HG03066 (cell line): ENCODE results near the gene FCN3.

Source experiments
- ATAC-seq: cut with Tn5 transposase; IDR thresholded peaks from one replicate; pipeline ENCODE4 v1.9.1; 2021; ENCODE audit warnings: low read depth; ENCODE audit not compliant: unreplicated experiment

The FCN3 gene

GRCh38 chr1:27361044-27361402 lies 13.6 kb downstream of the FCN3 start:
- no peak for ATAC-seq

DNA sequence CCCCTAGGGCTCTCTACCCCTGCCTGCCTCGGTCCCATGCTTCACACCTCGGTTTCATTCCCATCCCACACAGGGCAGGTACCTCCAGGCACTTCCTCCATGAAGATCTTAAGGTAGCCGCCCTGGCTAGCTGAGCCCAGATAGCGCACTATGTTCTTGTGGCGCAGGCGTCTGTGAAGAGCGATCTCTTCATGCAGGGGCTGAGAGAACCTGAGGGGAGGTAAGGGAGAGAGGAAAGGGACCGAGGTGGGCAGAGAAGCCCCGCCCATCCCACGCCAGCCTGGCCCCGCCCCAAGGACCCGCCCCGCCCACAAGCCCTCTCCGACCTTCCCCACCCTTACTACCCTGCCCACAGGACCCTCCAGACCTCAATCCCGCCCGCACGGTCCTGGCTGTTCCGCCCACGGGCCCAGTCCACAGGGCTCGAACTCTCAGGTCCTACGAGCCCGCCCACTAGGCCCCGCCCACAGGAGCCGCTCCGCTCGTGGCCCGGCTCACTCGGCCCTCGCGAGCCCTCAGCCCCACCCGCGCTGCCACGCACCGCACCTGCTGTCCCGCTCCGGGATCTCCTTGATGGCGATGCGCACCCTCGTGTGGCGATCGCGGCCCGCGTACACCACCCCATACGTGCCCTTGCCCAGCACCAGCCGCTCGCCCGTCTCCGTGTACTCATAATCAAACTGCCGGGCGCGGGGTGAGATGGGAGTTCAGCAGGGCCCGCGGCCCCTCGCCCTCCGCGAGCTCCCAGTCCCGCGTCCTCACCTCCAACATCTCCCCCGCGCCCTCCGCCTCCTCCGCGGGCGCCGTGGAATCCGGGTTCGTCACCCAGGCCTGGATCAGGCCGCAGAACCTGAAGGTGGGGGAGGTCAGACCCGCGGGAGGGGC lies 14.2 kb downstream of the FCN3 start:
- no peak for ATAC-seq

DNA sequence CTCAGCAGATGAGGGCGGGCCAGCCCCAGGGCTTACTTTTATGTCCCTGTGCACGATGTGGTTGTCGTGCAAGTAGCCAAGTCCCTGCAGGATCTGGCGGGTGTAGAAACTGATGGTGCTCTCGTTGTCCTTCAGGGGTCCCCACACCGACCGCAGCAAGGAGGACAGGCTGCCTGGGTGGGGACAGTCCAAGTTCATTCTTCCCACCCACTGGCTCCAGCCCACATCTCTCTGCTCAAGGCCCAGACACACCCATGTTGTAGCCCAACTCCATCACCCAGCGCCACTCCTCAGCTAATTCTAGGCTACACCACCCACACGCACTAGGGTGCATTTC lies 14.8 kb downstream of the FCN3 start:
- no peak for ATAC-seq

DNA sequence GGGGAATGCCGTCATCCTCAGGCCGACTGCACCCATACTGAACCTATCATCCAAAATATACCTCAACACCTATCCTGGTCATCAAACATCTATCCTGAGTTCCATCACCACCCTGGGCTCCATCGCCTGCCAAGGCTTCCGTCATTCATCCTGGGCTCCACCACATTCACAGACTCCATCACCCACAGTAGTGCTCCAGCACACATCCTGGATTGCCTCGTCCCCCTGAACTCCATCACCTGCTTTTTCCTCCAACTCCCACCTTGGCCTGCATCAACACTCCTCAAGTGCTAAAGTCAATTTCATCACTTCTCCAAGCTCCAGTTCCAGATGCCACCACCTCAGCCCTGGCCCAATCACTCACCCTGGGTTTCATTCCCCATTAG lies 15.7 kb downstream of the FCN3 start:
- ATAC-seq, result no peak

- ATAC-seq, result no peak
Measured at GRCh38 chr1:27358038-27358927, 16.3 kb downstream of the FCN3 start.

- ATAC-seq, result no peak
Measured at GRCh38 chr1:27357281-27358037, 17.2 kb downstream of the FCN3 start.

DNA sequence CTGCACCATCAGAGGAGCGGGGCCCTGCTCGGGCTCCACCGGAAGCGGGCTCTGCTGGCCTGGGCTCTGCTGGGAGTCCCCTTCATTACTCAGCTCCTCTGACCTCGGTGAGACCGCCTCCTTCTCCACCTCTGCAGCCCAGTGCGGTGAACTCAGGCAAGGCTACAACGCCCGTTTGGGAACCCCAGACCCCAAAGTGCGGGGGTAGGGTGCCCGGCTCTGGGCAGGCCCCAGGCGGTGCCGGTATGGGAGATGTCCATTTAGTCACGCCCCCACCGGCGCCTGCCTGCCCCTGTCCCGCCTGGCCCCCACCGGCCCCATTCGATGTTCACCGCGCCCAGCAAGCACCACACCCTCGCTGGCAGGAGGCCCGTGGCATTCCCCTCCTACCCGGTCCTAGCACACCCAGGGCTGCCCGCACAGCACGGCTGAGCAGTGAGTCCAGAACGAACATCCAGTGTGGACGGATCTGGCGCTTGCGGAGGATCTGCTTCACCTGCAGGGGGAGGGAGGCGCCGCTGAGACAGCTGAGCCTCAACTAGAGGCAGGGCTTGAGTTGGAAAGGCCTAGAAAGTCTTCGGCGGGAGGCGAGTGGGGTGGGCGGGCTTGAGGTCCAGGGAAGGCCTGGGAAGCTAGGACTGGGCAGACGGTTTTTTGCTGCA lies 17.9 kb downstream of the FCN3 start:
- ATAC-seq, result no peak

DNA sequence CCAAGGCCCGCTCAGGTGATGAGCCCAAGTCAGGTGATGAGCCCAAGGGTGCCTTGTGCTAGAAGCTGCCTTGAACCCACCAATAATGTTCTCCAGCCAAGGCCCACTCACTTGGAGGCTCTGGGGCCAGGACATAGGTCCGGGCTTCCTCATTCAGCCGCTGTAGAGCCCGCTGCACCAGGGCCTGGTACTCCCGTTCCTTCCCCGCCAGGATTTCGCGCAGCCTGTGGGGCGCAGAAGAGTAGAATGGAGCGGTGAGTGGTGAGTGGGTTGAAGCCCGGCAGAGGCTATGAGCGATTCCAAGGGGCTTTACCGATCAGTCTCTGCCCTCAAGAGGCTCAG lies 18.4 kb downstream of the FCN3 start:
- no peak for ATAC-seq

- no peak for ATAC-seq
Measured at GRCh38 chr1:27355683-27356082, 18.9 kb downstream of the FCN3 start.

DNA sequence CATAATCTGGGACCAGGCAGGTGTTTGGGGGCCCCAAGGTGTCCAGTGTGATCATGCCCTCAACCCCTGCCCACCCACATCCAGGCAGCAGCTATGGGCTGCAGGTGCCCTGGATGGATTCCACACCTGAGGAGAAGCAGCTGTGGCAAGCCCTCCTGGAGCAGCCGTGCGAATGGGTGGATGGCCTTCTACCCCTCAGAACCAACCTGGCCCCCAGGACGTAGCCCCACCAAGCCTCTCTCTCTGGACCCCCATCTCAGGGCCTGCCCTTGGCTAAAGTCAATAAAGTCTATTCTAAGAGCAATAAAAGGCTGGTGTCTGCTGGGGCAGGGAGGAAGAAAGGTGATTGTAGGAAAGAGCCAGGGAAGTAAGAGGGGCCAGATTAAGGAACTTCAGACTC lies 21.0 kb downstream of the FCN3 start:
- no peak for ATAC-seq

- ATAC-seq, result no peak
Measured at GRCh38 chr1:27353166-27353565, 21.5 kb downstream of the FCN3 start.

DNA sequence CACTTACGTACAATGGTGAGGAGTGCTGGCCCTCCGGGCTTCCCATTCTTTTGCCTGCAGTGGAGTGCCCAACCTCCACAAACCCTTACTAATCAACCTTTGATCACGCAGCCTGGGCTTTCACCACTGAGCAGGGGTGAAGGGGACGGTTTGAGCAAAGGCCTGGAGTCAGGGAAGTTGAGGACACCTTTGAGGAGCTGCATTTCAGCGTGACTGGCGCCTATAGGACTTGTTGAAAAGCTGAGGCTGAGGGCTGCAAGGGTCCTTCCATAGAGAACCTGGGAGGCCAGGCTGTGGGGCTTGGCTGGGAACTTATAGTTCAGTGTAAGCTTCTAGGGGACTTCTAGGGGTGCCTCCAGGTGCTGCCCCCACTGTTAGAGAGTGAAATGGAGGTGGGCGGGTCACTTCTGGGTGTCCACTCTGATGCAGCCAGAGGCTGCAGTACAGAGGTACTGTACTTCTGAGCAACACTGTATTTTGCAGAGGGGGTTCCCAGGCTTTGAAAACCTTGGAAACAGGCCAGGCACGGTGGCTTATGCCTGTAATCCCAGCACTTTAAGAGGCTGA lies 23.0 kb downstream of the FCN3 start:
- ATAC-seq, result no peak

DNA sequence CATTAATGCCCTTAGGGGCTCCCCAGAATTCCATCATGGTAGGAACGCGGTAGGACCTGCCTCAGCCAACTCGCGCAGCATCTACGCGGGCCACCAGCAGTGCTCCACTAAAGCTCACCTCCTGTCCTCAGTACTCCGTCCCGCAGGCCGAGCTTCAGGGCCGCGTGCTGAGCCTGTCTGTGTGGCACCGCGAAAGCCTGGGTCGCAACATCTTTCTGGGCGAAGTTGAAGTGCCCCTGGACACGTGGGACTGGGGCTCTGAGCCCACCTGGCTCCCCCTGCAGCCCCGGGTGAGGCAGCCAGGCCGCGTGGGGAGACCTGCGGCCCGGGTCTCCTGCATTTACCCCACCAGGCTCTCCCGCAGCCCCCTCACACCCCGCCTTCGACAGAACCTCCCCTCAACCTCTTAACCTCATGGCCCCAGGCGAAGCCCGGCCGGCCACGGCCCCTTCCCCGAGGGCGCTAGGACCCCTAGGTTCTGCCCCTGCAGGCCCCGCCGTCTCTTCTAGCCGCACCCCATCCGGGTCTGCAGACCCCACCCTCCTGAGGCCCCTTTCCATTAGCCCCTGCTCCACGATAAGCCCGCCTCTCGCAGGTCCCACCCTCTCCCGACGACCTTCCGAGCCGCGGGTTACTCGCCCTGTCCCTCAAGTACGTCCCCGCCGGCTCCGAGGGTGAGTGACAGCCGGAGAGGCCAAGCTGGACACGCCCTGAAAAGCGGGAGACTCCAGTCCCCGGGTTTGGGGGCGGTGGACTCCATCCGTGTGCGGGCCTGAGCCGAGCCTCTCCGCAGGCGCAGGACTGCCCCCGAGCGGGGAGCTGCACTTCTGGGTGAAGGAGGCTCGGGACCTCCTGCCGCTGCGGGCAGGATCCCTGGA lies 23.7 kb downstream of the FCN3 start:
- no peak for ATAC-seq

DNA sequence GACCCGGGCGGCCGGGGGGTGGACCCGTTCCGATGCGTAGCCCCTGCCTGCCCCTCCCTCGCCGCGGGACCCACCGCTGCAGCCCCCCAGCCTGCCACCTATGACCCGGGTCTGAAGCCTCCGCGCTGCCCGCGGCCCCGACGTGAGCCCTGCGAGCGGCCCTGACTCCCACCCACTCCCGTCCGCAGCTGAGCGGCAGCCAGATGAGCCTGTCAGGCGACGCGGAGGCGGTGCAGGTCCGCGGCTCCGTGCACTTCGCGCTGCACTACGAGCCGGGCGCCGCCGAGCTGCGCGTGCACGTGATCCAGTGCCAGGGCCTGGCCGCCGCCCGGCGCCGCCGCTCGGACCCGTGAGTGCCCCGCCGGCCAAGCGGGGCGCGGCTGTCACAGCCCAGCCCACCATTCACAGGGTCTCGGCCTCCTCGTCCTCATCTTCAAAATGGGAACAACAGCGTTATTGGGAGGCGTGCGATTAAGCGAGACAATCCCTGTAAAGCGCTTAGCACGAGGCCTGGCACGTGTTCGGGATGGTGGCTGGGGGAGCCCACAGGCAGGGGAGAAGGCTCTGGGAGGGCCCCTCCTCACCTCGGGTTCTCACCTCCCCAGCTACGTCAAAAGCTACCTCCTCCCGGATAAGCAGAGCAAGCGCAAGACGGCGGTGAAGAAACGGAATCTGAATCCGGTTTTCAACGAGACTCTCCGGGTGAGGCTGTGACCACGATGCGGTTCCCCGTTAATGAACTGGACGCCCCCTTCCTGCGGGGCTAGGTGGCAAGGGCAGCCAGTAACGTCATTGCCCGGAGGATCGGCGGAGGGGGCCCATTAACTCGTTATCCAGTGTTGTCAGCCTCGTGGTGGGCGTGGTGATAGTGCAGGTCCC lies 24.6 kb downstream of the FCN3 start:
- no peak for ATAC-seq

GRCh38 chr1:27348861-27349783 lies 25.5 kb downstream of the FCN3 start:
- no peak for ATAC-seq

DNA sequence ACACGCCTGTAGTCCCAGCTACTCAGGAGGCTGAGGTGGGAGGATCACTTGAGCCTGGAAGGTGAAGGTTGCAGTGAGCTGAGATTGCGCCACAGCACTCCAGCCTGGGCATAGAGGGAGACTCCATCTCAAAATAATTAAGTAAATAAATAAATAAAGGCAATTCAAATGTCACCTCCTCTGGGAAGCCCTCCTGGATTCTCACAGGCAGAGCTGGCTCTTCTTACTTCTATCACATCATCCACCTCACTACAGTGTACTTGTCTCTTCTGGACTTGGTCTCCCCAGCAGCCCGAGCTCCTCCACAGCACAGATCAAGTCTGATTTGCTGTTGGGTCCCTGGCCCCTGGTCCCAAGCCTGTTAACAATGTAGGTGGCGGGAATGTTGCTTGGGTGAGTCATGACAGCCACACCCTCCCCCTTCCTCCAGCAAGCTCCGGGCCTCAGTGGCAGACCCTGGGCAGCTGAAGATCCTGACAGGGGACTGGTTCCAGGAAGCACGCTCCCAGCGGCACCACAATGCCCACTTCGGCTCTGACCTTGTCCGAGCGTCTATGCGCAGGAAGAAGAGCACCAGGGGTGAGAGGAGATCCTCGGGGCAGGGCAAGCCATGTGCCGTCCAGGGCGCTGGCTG lies 27.5 kb downstream of the FCN3 start:
- ATAC-seq, result no peak

- no peak for ATAC-seq
Measured at GRCh38 chr1:27346357-27346756, 28.3 kb downstream of the FCN3 start.
